ENCODE measurements around the gene NRG2. TPM values are rescaled to one million over a fixed set of nuclear protein-coding genes. Genes with fewer than 3 reads are reported as not detected.

Gene NRG2
- total RNA-seq, 1 experiment from 2014 or later: not detected

DNA sequence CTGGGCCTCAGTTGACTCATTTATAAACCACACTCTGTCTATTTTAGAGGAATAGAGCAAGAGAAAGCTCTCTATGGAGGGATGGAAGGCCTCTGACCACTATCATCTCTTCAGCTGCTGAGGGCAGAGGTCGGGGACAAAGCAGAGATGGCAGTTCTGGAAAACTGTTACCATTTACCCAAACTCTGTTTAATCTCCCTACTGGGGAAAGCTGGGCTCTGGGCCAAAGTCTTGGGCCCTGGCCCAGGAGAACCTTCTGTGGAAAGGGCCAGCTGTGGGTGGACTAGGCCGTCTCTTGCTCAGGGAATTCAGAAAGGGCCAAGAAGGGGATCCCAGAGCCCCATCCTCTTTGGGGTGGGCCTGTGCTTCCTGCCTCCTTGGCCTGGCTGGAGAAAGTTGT is 147.5 kb downstream of the NRG2 start:
- ChIA-PET POLR2A (ENCODE audit: low non-redundant PET) (no interaction called here), CTCF (interaction anchor here (0.7 kb wide), 1 partner anchor 108 kb away, joined by 3 read pairs; no protein-coding TSS in a partner anchor)
- Histone ChIP-seq H3K36me3 (ENCODE audit: insufficient read depth, low read length, poor library complexity, severe bottlenecking) (no peaks in the 10 kb centered on the region), H3K4me1 (ENCODE audit: insufficient read depth, low read length, poor library complexity, severe bottlenecking) (no peaks in the 10 kb centered on the region), H3K9me3 (ENCODE audit: low read depth, low read length, poor library complexity, severe bottlenecking) (no peaks in the 10 kb centered on the region), H3K27me3 (replicated peaks; ENCODE audit: insufficient read depth, low read depth, low read length, poor library complexity) (peaks cover 21% of the 10 kb centered on the region), H3K27ac (ENCODE audit: low read depth, low read length, poor library complexity, severe bottlenecking) (no peak overlapping the region), H3K4me3 (ENCODE audit: low read depth, low read length, poor library complexity, severe bottlenecking) (no peak overlapping the region)
- intact Hi-C loops (cut with micrococcal nuclease; ENCODE audit: unreplicated experiment): no loop called here
- DNase-seq (ENCODE audit: low spot score): no peak
- TF ChIP-seq EZH2 (IDR thresholded peaks at IDR 0.05; ENCODE audit: borderline replicate concordance, low read depth, low read length, poor library complexity, severe bottlenecking) (no peak), CTCF (conservative IDR thresholded peaks at IDR 0.05; ENCODE audit: low read depth, low read length) (no peak)
- no TSS peak for BruUV-seq (replicated peaks)

- Histone ChIP-seq H3K36me3 (ENCODE audit: insufficient read depth, low read length, poor library complexity, severe bottlenecking) (no peaks in the 10 kb centered on the region), H3K27me3 (replicated peaks; ENCODE audit: insufficient read depth, low read depth, low read length, poor library complexity) (peaks cover 22% of the 10 kb centered on the region), H3K27ac (ENCODE audit: low read depth, low read length, poor library complexity, severe bottlenecking) (no peak overlapping the region), H3K4me3 (ENCODE audit: low read depth, low read length, poor library complexity, severe bottlenecking) (no peak overlapping the region), H3K4me1 (ENCODE audit: insufficient read depth, low read length, poor library complexity, severe bottlenecking) (no peaks in the 10 kb centered on the region), H3K9me3 (ENCODE audit: low read depth, low read length, poor library complexity, severe bottlenecking) (no peaks in the 10 kb centered on the region)
- BruUV-seq (replicated peaks): no TSS peak
- DNase-seq (ENCODE audit: low spot score): no peak
- intact Hi-C loops (cut with micrococcal nuclease; ENCODE audit: unreplicated experiment): no loop called here
- POLR2A ChIA-PET (ENCODE audit: low non-redundant PET): no interaction called here
- TF ChIP-seq EZH2 (IDR thresholded peaks at IDR 0.05; ENCODE audit: borderline replicate concordance, low read depth, low read length, poor library complexity, severe bottlenecking): no peak
- CTCF ChIA-PET: no interaction called here
These were observed 148.1 kb downstream of the NRG2 start for GRCh38 chr5:139895046-139895445.

DNA sequence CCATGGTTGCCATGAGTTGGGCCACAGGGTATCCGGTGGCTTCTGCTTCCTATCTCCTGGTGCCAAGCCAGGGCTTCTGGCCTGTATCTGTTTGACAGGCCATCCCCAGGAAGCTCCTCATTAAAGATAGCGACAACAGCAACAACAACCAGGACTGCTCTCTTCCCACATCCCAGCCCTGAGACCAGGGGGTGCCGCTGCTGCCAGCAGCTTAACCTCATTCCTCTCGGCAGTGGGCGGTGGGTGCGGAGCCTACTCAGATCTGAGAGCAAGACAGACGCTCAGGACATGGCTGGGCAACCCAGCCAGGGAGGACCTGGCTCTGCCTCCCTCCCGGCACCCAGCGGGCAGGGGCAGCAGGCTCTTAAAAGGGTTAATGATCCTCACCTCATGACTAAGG is 149.2 kb downstream of the NRG2 start:
- intact Hi-C loops (cut with micrococcal nuclease; ENCODE audit: unreplicated experiment): no loop called here
- Histone ChIP-seq H3K9me3 (ENCODE audit: low read depth, low read length, poor library complexity, severe bottlenecking) (no peaks in the 10 kb centered on the region), H3K4me1 (ENCODE audit: insufficient read depth, low read length, poor library complexity, severe bottlenecking) (no peaks in the 10 kb centered on the region), H3K36me3 (ENCODE audit: insufficient read depth, low read length, poor library complexity, severe bottlenecking) (no peaks in the 10 kb centered on the region), H3K4me3 (ENCODE audit: low read depth, low read length, poor library complexity, severe bottlenecking) (no peak overlapping the region), H3K27me3 (replicated peaks; ENCODE audit: insufficient read depth, low read depth, low read length, poor library complexity) (peaks cover 28% of the 10 kb centered on the region), H3K27ac (ENCODE audit: low read depth, low read length, poor library complexity, severe bottlenecking) (no peak overlapping the region)
- CTCF ChIA-PET: no interaction called here
- no TSS peak for BruUV-seq (replicated peaks)
- TF ChIP-seq CTCF (conservative IDR thresholded peaks at IDR 0.05; ENCODE audit: low read depth, low read length): no peak
- TF ChIP-seq EZH2 (IDR thresholded peaks at IDR 0.05; ENCODE audit: borderline replicate concordance, low read depth, low read length, poor library complexity, severe bottlenecking): no peak
- POLR2A ChIA-PET (ENCODE audit: low non-redundant PET): no interaction called here
- DNase-seq (ENCODE audit: low spot score): no peak

- ChIA-PET POLR2A (ENCODE audit: low non-redundant PET) (no interaction called here), CTCF (no interaction called here)
- H3K4me3 ChIP-seq (ENCODE audit: low read depth, low read length, poor library complexity, severe bottlenecking): no peak overlapping the region
- no peaks in the 10 kb centered on the region for H3K36me3 ChIP-seq (ENCODE audit: insufficient read depth, low read length, poor library complexity, severe bottlenecking)
- H3K27ac ChIP-seq (ENCODE audit: low read depth, low read length, poor library complexity, severe bottlenecking): no peak overlapping the region
- no peaks in the 10 kb centered on the region for H3K9me3 ChIP-seq (ENCODE audit: low read depth, low read length, poor library complexity, severe bottlenecking)
- DNase-seq (ENCODE audit: low spot score): no peak
- peaks cover 18% of the 10 kb centered on the region for H3K27me3 ChIP-seq (replicated peaks; ENCODE audit: insufficient read depth, low read depth, low read length, poor library complexity)
- no peak for TF ChIP-seq CTCF (conservative IDR thresholded peaks at IDR 0.05; ENCODE audit: low read depth, low read length)
- no peak for TF ChIP-seq EZH2 (IDR thresholded peaks at IDR 0.05; ENCODE audit: borderline replicate concordance, low read depth, low read length, poor library complexity, severe bottlenecking)
- intact Hi-C loops (cut with micrococcal nuclease; ENCODE audit: unreplicated experiment): no loop called here
- no TSS peak for BruUV-seq (replicated peaks)
- no peaks in the 10 kb centered on the region for H3K4me1 ChIP-seq (ENCODE audit: insufficient read depth, low read length, poor library complexity, severe bottlenecking)
These were observed 153.7 kb downstream of the NRG2 start for GRCh38 chr5:139889410-139889809.
